ENCODE measurements around the gene FNTB.

The FNTB gene

DNA sequence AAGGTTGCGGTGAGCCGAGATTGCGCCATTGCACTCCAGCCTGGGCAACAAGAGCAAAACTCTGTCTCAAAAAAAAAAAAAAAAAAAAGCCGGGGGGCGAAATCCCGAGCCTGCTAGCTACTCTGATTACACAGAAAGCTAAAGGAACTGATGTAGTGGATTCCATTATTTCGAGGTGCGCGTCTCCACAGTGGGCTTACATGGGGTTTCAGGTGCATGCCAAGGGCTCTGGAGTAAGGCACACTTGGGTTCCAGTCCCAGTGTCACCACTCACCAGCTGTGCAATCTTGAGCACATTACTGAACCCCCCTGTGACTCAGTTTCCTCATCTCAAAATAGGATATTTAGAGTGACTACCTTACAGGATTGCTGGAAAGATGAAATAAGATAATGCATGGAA, 12.9 kb upstream of the FNTB start:
- no peak for DNase-seq (ENCODE audit: insufficient read length, low spot score)

GRCh38 chr14:64974563-64974962, 12.1 kb upstream of the FNTB start:
- DNase-seq (ENCODE audit: insufficient read length, low spot score) (no peak), FAIRE-seq (peak; percentile 91)

More for the DNA sequence above, 12.9 kb upstream of the FNTB start:
- peak; percentile 79 for FAIRE-seq

DNA sequence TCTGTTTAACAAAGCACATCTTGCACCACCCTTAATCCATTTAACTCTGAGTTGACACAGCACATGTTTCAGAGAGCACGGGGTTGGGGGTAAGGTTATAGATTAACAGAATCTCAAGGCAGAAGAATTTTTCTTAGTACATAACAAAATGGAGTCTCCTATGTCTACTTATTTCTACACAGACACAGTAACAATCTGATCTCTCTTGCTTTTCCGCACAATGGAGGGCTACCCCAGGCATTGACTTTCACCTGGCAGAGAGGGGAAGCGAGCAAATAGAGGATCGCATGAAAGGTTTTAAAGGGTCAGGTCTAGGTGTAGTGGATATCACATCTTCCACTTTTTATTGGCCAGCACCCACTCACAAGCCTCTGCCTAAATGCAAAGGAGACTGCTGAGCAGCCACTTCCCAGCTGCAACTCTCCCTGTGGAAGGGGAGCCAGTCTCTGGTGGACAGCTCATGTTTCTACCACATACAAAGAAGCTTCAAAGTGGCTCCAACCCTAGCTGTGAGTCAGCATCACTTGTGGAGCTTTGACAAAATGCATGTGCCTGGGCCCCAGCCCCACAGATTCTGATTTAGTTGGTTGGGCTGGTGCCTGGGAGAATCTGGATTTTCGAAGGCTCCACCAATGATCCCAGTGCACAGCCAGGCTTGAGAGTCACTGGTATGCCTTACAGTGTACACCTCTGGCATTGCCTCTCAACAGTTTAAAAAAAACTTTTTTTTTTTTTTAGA, 7.2 kb upstream of the FNTB start:
- DNase-seq (ENCODE audit: insufficient read length, low spot score) (no peak), FAIRE-seq (peak; percentile 77)

GRCh38 chr14:64983439-64984310, 3.0 kb upstream of the FNTB start:
- DNase-seq (ENCODE audit: insufficient read length, low spot score), result peak; percentile 87
- peak; percentile 92 for FAIRE-seq

DNA sequence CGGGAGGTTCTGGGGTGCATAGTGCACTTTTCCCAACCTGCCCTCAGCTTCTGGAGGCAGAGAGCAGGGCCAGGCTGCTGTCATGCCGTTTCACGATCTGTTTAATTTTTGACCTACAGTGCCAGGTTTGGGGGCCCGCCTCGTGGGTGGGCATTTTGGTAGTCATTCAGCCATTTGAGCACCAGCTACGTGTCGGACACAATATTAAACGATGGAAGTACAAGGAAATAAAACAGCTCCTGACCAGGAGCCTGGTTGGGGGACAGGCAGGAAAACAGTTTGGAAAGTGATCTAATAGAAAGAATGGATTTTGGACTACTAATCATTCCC, 708 bp downstream of the FNTB start:
- no peak for FAIRE-seq
- DNase-seq (ENCODE audit: insufficient read length, low spot score), result no peak

DNA sequence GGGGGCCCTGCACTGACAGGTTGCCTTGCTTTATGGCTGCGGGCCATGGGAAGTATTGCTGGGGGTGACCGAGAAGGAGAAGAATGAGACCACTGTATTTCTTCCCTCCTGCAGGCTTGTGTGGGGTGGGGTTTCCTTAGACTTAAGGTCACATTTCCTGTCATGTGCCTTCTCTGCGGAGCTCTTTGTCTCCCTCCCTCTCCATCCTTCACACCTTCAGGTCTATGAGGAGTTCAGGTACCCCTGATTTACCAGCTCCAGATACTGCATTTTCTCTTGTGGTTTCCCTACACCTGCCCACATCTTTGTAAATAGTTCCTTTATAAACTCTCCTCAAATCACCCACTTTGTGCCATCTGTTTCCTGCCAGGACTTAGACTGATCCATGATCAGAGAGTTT, 3.6 kb downstream of the FNTB start:
- no peak for DNase-seq (ENCODE audit: insufficient read length, low spot score)
- no peak for FAIRE-seq

DNA sequence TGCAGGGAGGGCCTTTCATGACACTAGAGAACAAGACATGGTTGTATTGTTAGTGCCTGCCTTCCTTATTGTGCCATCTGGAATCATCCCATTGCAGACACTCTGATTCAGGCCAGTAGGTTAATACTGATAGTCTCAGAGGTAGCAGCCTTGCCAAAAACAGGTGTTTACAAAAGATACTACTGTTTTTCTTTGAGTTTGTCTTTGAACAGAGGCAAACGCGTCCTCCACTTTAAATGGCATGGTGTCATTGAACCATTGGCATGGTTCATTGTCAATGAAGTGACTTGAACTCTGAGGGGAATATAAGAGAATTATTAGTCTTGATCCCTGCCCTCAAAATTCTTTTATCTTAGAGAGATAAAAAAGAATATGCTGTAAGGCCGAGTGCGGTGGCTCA, 4.2 kb downstream of the FNTB start:
- FAIRE-seq (peak; percentile 40), DNase-seq (ENCODE audit: insufficient read length, low spot score) (no peak)

GRCh38 chr14:64992328-64992885, 5.7 kb downstream of the FNTB start:
- no peak for DNase-seq (ENCODE audit: insufficient read length, low spot score)
- FAIRE-seq, result peak; percentile 88

DNA sequence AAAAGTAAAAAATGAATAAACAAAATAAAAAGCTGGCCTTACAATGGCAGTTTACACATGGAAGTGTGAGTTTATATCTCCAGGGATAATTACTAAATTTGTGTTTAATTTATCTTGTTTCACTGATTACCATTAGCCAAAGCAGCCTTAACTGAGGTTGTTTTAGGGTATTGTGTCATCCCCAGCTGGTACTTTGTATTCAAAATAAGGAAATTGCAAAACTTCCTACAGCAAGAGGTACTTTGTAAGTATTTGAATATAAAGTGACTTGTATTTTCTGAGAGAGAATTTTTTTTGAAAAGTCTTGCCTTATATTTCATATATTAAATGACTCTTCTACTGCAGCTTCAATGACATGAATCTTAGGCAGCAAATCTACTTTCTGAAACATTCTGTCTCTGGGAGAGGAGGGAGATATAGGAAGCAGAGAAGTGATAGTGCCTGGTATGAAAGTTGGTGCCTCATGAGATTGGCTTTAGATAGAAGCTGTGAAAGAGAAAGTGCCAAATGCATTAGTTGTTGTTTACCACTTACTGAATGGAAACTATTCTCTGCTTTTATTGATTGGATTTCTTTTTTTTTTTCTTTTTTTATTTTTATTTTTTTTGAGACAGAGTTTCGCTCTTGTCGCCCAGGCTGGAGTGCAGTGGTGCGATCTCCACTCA, 6.7 kb downstream of the FNTB start:
- FAIRE-seq, result no peak
- DNase-seq (ENCODE audit: insufficient read length, low spot score), result no peak

GRCh38 chr14:64994540-64994939, 7.8 kb downstream of the FNTB start:
- DNase-seq (ENCODE audit: insufficient read length, low spot score) (no peak), FAIRE-seq (no peak)

GRCh38 chr14:64995291-64995690, 8.6 kb downstream of the FNTB start:
- FAIRE-seq, result no peak
- no peak for DNase-seq (ENCODE audit: insufficient read length, low spot score)

DNA sequence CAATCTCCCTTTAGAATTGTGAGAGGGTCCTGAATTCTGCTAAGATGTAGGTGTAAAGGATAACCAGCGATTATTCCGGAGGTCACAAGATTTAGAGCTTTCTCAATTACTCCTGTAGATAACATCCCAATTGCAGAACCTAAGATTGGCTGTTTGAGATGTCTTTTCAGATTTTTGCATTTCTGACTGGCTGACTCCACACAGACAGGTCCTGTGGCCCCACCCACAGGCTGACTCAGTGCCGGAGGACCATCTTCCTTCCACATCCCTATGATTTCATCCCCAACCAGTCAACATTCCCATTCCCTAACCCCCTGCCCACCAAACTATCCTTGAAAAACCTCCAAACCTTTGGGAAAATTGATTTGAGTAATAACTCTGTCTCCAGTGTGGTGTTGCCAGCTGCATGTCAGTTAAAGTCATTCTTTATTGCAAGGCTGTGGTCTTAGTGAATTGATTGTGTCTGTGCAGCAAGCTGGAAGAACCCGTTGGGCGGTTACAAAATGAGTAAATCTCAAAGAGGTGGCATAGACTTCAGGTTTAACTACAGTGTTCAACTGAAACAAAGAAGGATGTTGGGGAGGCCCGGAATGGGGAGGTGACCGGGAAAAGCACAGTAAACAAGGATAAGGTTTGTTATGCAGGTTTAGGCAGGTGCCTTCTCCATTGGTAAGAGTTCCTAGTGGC, 10.6 kb downstream of the FNTB start:
- peak; percentile 92 for FAIRE-seq
- no peak for DNase-seq (ENCODE audit: insufficient read length, low spot score)

- no peak for DNase-seq (ENCODE audit: insufficient read length, low spot score)
- peak; percentile 85 for FAIRE-seq
Observed at GRCh38 chr14:64998455-64998931, 11.8 kb downstream of the FNTB start.

GRCh38 chr14:65000898-65001591, 14.3 kb downstream of the FNTB start:
- DNase-seq (ENCODE audit: insufficient read length, low spot score), result no peak
- peak; percentile 97 for FAIRE-seq

DNA sequence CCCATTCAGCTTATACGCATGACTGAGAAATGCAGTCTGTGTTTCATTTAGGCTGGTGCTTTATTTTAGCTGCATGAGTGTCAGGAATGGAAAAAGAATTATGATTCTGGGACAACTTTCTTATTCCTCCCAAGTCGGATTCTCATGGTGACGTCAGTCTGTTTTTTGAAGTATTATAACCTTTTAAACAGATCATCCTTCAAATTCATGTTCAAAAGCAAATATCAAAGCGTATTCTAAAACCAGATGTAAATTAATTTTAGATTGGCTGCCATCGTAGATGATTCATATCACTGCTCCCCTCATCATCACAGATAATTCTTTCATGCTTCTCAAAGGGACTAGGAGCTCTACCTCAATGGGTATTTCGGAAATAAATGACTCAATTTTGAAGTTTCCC, 15.0 kb downstream of the FNTB start:
- FAIRE-seq, result peak; percentile 4
- no peak for DNase-seq (ENCODE audit: insufficient read length, low spot score)

DNA sequence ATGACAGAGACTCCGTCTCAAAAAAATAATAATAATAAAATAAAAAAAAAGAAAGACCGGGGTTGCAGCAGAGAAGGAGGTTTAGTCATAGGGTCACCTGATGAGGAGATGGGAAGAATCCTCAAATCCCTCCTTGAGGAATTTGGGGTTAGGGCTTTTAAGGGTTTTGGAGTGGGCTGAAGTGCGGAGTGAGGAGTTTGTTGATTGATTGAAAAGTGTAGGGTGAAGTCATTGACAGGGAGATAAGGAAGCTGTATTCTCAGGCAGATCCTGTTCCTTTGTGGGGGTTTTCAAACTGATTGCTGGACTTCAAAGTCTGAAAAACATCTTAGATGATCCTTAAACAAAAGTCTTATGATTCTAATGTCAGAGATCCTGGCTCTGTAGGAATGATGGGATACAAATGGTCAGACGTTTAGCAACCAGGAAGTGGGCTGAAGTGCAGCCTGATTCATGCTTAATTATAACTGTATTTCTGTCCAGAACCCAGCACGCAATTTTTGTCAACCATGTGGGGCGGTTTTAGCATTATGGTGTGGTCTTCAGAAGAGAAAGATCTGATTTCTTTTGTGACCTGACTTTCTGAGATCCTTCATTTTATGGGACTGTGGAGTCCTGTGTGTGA, 16.0 kb downstream of the FNTB start:
- FAIRE-seq, result peak; percentile 90
- DNase-seq (ENCODE audit: insufficient read length, low spot score), result no peak

- FAIRE-seq, result peak; percentile 59
- DNase-seq (ENCODE audit: insufficient read length, low spot score), result no peak
Observed at GRCh38 chr14:65003394-65003793, 16.7 kb downstream of the FNTB start.

GRCh38 chr14:65006261-65006721, 19.6 kb downstream of the FNTB start:
- FAIRE-seq (peak; percentile 92), DNase-seq (ENCODE audit: insufficient read length, low spot score) (peak; percentile 85)

- no peak for DNase-seq (ENCODE audit: insufficient read length, low spot score)
- peak; percentile 96 for FAIRE-seq
Observed at GRCh38 chr14:65007202-65007601, 20.5 kb downstream of the FNTB start.

All from HTR-8/SVneo (cell line).